K562 (cell line): ENCODE results near the gene AGAP1.

Experiments
- CBX1 ChIP-seq: sonication (generic); IDR thresholded peaks from 2 replicates; pipeline ENCODE4 v1.6.1; 2016; ENCODE audit warnings: antibody characterized with exemption, low read depth, mild to moderate bottlenecking
- HEY1 ChIP-seq: fragments of 250-450 bp; sonication (Bioruptor Pico); IDR thresholded peaks from 2 replicates; pipeline ENCODE4 v1.5.0; 2020; ENCODE audit warnings: mild to moderate bottlenecking, moderate library complexity, borderline replicate concordance
- HNRNPUL1 ChIP-seq: fragments of 200-400 bp; formaldehyde crosslinking; IDR thresholded peaks from 2 replicates; pipeline ENCODE4 v1.6.1; 2017; ENCODE audit warnings: low read length
- PHB2 ChIP-seq: fragments of 450-650 bp; IDR thresholded peaks from 2 replicates; pipeline ENCODE4 v1.6.1; 2017; ENCODE audit warnings: low read depth
- RAD51 ChIP-seq: fragments of 450-650 bp; IDR thresholded peaks from 2 replicates; pipeline ENCODE4 v1.7.1; 2016; ENCODE audit warnings: low read depth, mild to moderate bottlenecking, borderline replicate concordance
- ZNF277 ChIP-seq: fragments of 250-450 bp; sonication (Bioruptor Pico); IDR thresholded peaks from 2 replicates; pipeline ENCODE4 v1.8.0; 2022; ENCODE audit warnings: inconsistent platforms, mild to moderate bottlenecking, moderate library complexity, borderline replicate concordance

GRCh38 chr2:235595422-235596010 is 101.7 kb downstream of the AGAP1 start:
- TF ChIP-seq CBX1 (no peak), HNRNPUL1 (no peak), HEY1 (CRISPR knock-in tag) (no peak), ZNF277 (CRISPR knock-in tag) (no peak), PHB2 (no peak), RAD51 (no peak)
